Stimulated activated CD4-positive, alpha-beta T cell treated with anti-CD3 and anti-CD28 coated beads, TNF-alpha, amount 100 ng/mL, for 1 hour (primary cell): ENCODE data around the gene FEZ2.
A peak's percentile ranks its signal among the peaks of the same experiment; 100 is the strongest.
"Not testable (repeated sequence)": the region's sequence is repeated elsewhere in the genome, so short reads cannot be mapped to it uniquely, and the experiment has no call there.

Source experiments
- DNase-seq, 3 donors: peaks; one replicate each; pipeline ENCODE4 v3.0.0-alpha.2; 2020; ENCODE audit warnings: low read depth in 3 of 3, low spot score in 1 of 3

FEZ2 gene, protein sequence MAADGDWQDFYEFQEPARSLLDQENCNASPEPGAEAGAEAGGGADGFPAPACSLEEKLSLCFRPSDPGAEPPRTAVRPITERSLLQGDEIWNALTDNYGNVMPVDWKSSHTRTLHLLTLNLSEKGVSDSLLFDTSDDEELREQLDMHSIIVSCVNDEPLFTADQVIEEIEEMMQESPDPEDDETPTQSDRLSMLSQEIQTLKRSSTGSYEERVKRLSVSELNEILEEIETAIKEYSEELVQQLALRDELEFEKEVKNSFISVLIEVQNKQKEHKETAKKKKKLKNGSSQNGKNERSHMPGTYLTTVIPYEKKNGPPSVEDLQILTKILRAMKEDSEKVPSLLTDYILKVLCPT

DNA sequence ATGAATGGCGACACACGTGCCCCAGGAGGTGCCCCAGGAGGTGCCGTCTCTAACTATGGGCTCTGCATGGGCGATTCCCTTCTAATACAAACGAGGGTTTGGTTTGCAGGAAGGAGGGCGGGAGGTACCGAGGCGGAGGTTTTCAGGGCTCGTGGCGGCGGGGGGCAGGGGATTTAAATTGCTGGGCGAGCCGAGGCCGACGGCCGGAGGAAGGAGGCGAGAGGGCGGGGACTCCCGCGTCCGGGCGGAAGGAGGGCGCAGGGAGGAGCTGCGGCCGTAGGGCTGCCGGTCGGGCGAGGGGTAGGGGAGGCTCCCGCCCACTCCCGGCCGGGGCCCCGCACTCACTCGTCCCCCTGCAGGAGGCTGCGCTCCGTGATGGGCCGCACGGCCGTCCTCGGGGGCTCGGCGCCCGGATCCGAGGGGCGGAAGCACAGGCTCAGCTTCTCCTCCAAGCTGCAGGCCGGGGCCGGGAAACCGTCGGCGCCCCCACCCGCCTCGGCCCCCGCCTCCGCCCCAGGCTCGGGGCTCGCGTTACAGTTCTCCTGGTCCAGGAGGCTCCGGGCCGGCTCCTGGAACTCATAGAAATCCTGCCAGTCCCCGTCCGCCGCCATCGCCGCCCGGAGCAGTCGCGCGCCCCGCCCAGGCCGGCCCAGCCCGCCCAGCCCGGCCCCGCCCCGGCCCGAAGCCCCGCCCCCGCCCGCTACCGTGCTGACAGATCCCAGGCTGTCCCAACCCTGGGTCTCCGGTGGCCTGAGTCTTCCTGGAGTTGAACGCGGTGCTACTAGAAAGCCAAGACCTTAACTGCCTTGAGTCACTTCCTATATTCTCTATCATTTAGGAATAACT is at the start of gene FEZ2:
FEZ2 (minus strand) TSS at position 637 of the 846 bp plus-strand sequence; CDS start at position 611, 26 bp downstream.
- DNase-seq, result peak in 2 of 3 donors; percentile 22 to 50

GRCh38 chr2:36634981-36635597 is 37.1 kb upstream of the FEZ2 start:
- no peak for DNase-seq

DNA sequence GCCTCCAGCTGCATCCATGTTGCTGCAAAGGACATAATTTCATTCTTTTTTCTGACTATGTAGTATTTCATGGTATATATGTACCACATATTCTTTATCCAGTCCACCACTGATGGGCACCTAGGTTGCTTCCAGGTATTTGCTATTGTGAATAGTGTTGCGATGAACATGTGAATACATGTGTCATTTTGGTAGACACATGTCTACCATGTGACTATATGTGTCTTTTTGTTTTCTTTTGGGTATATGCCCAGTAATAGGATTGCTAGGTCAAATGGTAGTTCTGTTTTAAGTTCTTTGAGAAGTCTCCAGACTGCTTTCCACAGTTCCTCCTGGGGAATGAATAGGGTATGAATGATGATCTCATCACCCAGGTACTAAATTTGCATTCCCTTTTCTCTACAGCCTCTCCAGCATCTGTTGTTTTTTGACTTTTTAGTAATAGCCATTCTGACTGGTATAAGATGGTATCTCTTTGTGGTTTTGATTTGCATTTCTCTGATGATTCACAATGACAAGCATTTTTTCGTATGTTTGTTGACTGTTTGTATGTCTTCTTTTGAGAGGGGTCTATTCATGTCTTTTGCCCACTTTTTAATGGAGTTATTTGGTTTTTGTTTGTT is 35.6 kb upstream of the FEZ2 start:
- no peak for DNase-seq

DNA sequence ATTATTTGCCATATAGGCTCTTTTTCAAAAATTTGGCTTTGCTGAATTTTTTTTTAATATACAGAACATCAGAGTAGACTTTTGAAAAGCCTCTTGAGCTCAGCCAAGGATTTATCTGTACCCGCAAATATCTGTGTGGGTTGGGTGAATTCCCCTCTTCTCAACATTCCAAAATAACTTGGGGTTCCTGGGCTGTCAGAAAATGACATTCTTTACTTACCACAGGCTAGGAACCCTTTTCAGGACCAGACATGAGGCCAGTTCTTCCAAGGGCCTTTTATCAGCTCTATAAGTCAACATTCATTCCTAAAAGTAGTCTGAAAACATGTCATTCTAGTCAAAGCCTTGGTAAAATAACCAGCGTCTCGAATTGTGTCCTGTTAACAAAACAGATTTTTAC is 28.8 kb upstream of the FEZ2 start:
- no peak for DNase-seq

DNA sequence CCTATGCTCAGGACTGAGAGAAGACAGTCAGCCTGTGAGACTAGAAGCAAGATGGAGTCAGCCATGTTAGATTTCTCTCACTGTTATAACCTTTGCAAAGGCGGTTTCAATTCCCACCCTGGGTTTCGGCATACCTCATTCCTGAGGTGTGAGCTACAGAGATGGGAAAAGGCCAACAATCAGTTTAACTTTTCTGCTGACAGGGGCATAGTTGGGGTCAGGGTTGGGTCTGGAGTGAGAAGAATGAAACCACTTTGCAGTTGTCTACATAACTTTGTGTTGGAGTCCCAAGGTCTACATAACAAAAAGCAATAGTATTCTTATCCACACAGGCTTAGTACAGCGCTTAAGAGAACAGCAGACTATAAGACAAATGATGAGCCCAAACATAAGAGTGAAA is 28.1 kb upstream of the FEZ2 start:
- DNase-seq, result no peak

GRCh38 chr2:36625304-36625703 is 27.3 kb upstream of the FEZ2 start:
- no peak for DNase-seq

GRCh38 chr2:36620321-36620720 is 22.4 kb upstream of the FEZ2 start:
- no peak for DNase-seq

DNA sequence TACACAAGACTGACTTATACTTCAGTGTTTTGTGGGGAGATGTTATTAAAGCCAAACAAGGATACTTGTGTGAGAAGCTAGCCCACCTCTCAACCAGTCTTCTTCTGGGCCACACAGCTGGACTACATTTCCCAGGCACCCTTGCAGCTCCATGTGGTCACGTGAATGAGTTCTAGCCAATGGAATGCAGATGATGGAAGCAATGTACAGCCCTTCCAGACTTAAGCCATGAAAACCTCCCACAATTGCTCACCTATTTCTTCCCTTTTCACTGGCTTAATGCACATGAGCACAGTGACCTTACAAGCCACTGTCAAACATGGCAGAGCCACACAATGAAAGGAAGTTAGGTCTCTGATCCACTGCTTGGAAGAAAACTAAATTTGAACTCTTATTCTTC is 20.4 kb upstream of the FEZ2 start:
- no peak for DNase-seq

- no peak for DNase-seq
These were observed 19.0 kb upstream of the FEZ2 start for GRCh38 chr2:36616947-36617346.

GRCh38 chr2:36615222-36615621 is 17.3 kb upstream of the FEZ2 start:
- no peak for DNase-seq

GRCh38 chr2:36613801-36614200 is 15.8 kb upstream of the FEZ2 start:
- DNase-seq, result no peak

DNA sequence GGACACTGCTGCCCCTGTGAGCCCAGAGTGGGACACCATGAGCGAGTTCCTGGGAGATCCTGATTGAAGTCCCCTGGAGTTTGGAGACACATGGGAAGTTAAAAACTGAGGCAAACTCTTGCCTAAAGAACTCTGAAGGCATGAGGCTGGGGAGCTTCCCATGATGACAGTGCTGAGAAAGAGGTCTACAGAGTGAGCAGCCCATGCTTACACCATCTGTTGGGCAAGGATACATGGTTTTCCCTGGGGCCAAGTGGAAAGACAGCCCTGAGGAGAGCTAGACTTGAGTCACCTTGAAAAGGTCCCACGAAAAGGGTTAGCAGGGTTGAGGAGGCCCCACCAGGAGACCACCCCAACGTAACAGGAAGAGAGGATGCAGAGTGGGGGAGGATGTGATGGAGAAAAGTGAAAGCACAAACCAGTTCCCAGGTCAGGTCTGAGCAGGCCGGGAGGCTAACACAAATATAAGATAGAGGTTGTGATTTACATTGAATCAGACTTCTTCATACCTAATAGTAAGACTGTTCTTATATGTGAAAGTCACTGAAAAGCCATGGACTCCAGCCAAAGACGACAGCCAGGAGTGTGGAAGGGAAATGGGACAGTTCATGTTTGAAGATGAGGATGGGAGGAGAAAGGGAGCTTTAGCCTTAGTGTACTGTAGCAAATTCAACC is 13.5 kb upstream of the FEZ2 start:
- no peak for DNase-seq

- no peak for DNase-seq
These were observed 11.5 kb upstream of the FEZ2 start for GRCh38 chr2:36609507-36609906.

DNA sequence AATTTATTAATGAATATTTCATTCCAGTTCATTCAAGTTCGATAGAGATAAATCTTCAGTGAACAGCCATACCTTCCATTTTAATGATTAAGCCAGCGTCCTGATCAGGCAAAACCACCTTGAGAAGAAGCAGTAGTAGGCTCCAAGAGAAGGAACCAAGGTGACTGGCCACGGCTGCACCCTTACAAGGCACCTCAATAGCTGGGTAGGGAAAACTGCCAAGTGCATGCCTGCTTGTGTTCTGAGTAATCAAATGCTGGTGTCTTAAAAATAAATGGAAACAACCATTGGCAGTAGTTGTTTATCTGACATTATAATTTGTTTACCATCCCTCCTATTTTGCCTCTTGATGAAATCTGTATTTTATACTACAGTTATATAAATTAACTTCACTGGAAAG is 10.0 kb upstream of the FEZ2 start:
- DNase-seq, result no peak

DNA sequence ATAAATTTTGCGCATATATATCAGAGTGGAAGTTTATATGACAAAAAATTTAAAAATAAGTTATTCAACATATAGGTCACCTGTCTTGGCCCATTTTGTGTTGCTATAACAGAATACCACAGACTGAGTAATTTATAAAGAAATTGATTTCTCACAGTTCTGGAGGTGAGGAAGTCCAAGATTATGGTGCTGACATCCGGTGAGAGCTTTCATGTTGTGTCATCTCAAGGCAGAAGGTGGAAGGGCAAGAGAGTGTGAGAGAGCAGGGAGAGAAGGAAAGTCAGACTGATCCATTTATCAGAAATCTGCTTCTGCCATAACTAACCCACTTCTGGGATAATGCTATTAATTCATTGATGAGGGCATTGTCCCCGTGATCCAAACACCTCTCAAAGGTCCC is 9.0 kb upstream of the FEZ2 start:
- no peak for DNase-seq

GRCh38 chr2:36605273-36605672 is 7.3 kb upstream of the FEZ2 start:
- DNase-seq, result no peak

DNA sequence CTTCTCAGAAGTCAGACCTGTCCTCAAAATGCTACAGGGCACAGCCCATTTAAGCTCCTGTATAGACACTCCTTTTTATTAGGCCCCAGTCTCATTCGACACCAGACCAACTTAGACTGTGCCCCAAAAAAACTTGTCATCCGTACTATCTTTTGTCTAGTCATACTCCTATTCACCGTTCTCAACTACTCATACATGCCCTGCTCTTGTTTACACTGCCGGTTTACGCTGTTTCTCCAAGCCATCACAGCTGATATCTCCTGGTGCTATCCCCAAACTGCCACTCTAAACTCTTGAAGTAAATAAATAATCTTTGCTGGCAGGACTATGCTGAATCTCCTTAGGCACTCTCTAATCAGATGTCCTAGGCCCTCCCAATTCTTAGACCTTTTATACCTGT is 5.7 kb upstream of the FEZ2 start:
- not testable (repeated sequence) for DNase-seq

DNA sequence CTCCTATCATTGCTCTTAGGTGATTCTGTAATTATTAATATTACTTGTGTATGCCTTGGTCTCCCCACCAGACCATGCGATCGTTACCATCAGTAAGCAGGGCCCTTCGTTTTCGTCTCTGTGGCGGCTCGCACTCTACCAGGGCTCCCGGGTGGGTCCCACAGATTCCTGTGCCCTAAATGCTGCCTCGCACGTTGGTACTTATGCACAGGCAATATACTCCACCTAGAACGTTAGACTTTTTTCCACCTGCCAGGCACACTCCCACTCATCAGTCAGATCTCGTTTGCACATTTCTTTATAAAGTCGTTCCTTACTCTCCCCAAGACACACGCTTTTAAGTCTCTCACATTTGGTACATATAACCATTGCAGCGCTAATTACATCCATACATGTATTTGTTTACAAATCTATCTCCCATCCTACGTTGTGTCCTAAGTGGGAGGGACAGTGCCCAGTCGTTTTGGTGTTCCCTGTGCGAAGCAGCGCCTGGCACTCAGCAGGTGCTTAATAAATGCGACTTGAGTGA is 901 bp downstream of the FEZ2 start:
- DNase-seq, result no peak

- no peak for DNase-seq
These were observed 1.6 kb downstream of the FEZ2 start for GRCh38 chr2:36596397-36596796.

GRCh38 chr2:36594849-36595248 is 3.1 kb downstream of the FEZ2 start:
- no peak for DNase-seq

DNA sequence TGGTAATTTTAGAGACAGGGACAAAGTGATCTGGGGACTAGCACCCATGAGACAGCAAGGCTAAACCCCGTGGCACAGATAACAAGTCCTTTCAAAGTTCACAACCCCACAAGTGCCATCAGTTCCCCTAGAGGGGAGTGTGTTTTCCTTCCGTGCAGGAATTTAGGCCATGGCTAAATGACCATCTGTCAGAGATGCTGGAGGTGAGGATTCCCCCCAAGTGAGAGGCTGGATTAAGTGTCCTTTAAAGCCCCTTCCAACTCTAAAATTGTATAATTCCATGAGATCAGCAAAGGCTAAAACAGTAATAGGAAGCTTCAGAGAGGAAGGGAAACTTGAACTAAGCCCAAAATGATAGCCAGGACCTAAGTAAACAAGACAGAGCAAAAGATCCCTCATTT is 8.7 kb downstream of the FEZ2 start:
- DNase-seq, result no peak
